GM12801 (cell line): ENCODE data around the gene SDC1.

ENCODE experiments used
- TF ChIP-seq, protein P1 (sequence below): IDR thresholded peaks from one replicate; pipeline ENCODE4 v1.5.1; 2011; ENCODE audit warnings: control low read depth; ENCODE audit not compliant: insufficient read length; ENCODE audit errors: extremely low read depth

The SDC1 gene

GRCh38 chr2:20186078-20186854 lies 38.7 kb downstream of the SDC1 start:
- TF ChIP-seq, protein P1, sequence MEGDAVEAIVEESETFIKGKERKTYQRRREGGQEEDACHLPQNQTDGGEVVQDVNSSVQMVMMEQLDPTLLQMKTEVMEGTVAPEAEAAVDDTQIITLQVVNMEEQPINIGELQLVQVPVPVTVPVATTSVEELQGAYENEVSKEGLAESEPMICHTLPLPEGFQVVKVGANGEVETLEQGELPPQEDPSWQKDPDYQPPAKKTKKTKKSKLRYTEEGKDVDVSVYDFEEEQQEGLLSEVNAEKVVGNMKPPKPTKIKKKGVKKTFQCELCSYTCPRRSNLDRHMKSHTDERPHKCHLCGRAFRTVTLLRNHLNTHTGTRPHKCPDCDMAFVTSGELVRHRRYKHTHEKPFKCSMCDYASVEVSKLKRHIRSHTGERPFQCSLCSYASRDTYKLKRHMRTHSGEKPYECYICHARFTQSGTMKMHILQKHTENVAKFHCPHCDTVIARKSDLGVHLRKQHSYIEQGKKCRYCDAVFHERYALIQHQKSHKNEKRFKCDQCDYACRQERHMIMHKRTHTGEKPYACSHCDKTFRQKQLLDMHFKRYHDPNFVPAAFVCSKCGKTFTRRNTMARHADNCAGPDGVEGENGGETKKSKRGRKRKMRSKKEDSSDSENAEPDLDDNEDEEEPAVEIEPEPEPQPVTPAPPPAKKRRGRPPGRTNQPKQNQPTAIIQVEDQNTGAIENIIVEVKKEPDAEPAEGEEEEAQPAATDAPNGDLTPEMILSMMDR, result no peak

DNA sequence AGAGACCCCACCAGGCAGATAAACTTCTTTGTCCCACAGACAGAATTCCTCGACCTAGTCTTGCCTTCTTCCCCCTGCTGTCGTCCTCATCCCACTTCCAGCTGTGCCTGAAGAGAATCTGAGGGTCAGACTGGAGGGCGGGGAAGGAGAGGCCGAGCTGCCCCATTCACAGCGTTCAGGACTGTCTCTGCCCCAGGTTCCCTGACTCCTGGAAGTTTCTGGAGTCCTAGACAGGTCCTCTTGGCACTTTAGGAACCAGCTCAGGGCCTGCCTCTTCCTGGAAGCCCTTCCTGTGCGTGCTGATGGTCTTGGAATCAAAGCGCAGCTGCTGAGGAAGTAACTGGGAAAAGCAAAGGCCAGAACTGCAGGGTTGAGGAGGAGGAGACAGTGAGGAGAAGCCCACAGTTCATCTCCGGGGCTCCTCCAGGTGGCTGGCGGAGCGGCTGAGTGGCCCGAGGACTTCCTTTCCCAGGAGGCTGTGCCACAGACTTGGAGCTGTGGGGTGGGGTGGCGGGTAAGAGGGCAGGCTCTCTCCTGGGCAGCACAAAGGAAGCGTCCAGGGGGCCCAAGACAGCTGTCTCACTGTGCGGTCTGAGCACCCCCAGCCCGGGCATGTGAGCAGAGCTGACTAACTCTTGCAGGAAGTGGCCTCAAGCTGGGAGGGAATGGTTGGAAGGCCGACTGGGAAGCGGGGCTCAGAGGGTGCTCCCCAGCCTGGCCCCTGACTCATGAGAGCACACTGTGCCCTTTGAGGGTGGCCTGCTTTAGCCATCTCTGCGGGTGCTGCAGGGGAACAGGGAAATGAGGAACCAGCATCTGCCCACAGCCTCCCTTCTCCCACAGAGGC lies 39.5 kb downstream of the SDC1 start:
- TF ChIP-seq, protein P1, result no peak

GRCh38 chr2:20184067-20184938 lies 40.6 kb downstream of the SDC1 start:
- TF ChIP-seq, protein P1, result no peak

DNA sequence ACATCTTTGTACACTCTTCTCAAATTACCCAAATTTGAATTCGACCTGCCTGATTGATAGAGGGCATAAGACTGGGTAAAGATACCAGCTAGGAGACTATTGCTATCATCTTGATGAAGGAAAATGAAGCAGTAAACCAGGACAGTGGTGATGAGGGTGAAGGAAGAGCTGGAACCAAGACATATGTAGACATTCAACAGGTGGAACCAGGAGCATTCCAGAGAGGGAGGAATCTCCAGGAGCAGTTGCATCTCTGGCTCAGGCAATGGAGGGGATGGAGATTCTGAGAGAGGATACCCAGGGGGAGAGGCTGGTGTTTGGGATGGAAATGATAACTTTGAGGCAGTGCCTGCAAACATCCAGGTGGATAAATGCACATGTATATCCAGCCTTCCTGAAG lies 41.6 kb downstream of the SDC1 start:
- TF ChIP-seq, protein P1, result no peak

DNA sequence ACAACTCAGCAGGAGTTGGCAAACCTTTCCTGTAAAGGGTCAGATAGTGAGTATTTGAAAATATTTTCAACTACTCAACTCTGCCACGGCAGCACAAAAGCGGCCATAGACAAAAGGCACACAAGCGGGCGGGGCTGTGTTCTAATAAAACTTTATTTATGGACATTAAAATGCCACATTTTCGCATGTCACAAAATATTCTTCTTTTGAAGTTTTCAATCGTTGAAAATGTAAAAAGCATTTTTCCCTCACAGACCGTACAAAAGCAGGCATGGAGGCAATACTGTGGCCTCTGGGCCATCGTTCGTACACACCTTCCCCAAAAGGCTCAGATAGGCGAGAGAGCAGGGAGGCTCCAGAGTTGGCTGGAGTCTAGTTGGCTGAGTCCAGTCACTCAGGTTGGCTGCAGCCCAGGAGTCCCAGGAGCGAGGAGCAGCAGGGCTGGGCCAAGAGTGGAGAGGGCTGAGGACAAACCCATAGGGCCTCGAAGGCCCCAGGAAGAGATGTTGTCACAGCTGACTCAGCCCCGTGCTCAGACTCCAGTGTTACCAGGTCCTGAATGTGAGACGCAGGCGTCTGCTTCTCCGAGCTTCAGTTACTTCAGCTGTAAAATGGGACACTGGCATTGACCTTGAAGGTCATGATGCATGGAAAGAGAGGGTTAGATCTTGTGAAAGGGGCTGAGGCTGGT lies 42.5 kb downstream of the SDC1 start:
- TF ChIP-seq, protein P1, result no peak

GRCh38 chr2:20181761-20182160 lies 43.2 kb downstream of the SDC1 start:
- TF ChIP-seq, protein P1, result no peak
